CD4-positive, alpha-beta T cell treated with Interferon alpha-2 for 1 hour (primary cell): ENCODE measurements around the gene CEP350.

ENCODE experiments used
- DNase-seq, 2 donors: peaks; one replicate each; pipeline ENCODE4 v3.0.0-alpha.2; 2020 to 2022

Gene CEP350

DNA sequence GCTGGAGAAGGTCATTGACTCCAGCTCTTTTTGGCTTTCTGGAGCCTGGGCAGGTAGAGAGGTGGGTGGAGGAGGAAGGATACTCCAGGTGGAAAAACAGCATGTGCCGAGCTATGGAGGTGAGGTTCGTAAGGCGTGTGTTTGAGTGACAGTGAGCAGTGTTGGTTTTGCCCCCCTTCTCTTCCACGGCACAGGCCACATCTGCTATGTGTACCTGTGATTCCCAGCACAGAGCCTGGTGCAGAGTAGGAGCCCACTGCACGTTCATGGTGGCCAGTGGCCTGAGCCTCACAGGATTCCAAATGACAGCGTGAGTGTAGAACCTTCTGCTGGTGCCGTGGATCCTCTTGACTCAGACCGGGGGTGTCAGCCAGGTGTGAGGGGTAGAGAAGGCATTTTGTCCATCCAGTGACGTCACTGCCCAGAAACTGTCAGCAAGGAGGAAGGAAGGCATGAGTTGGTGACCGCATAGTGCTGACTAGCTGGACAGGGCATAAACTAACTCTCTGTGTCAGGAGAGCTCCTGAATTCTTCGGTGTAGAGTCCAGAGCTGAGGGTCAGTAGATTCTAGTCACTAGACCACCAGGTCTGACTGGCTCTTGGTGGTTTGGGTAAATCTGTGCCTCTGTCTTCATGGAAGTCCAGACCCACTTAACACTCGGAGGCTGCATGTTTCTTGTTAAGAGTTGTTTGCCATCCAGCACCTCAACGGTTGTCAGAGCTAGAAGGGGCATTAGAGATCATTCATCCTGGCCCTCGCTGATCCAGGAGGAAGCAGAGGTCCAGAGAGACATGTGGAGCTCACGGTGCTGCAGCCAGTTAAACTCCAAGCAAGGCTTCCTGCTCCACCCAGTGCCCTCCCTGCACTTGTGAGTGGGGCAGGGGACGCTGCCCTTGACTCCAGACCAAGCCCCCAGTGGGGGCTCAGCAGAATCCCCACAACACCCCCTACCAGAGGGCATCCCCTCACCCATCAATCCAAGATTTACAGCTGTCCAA is 203.8 kb downstream of the CEP350 start:
- no peak for DNase-seq

DNA sequence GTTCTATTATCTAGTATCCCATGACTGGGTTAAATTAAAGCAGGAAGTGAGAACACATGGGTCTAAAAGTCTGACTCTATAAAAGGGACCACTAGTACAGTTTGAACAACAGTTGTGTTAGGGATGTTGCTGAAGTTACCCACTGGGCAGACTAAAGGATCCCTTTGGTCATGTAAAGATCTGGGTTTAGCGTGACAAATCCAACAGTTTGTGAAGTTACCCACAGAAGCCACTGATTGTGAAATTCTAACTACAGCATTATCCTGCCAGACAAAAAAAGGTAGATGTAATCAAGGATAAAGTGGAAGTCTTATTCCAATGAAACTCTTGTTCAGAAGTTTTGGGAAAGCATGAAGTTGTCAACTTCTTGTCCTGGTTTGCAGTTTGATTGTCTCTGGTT is 205.7 kb downstream of the CEP350 start:
- DNase-seq: no peak

DNA sequence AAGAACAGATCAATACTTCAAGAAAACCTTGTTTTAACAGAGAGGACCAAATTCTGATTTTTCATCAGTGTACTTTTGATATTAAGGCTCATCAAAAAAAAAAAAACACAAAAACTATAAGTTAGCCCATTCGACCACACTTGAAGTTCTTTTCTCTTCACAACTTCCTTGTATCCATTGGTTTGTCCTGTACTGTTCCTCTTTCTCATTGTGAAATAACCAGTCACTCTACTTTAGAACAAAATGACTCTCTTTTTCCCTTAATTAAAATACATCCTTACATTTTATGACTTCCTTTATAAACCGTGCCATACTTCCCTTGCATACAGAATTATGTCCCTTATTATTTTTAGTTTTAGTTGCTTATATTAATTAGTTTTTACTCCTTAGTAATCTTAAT is 208.4 kb downstream of the CEP350 start:
- DNase-seq: no peak
